A673 (cell line): ENCODE measurements around the gene CYP19A1. TPM values are rescaled to one million over a fixed set of nuclear protein-coding genes. Genes with fewer than 3 reads are reported as not detected.

Source experiments
- BruUV-seq: library from RNA; stranded (reverse); fragments of 400-500 nt; replicated peaks from 2 replicates; lab custom pipeline; 2021; lab: Mats Ljungman, UMichigan
- CTCF ChIA-PET: fragments of 300-600 bp; sonication (Branson Sonifier 250); formaldehyde crosslinking; loops from one replicate; lab custom pipeline; 2022; ENCODE audit warnings: antibody characterized with exemption; lab: Charles Lee
- POLR2A ChIA-PET: fragments of 300-600 bp; sonication (Branson Sonifier 250); formaldehyde crosslinking; loops from one replicate; lab custom pipeline; 2022; ENCODE audit warnings: antibody characterized with exemption; ENCODE audit not compliant: low non-redundant PET; lab: Charles Lee
- DNase-seq: peaks from one replicate; pipeline ENCODE4 v3.0.0-alpha.2; 2015; ENCODE audit warnings: low spot score
- H3K27ac ChIP-seq: fragments of 200-600 bp; sonication (generic); 2 replicates; pipeline ENCODE4 v1.5.1; 2016; ENCODE audit warnings: mixed run types, low read depth, mild to moderate bottlenecking, mixed read lengths, antibody characterized with exemption, low read length; ENCODE audit not compliant: poor library complexity, severe bottlenecking
- H3K27me3 ChIP-seq: fragments of 200-600 bp; sonication (generic); replicated peaks from 2 replicates; pipeline ENCODE4 v1.6.1; 2017; ENCODE audit warnings: mixed run types, low read depth, mild to moderate bottlenecking, mixed read lengths, antibody characterized with exemption, low read length; ENCODE audit not compliant: insufficient read depth, poor library complexity
- H3K36me3 ChIP-seq: fragments of 200-600 bp; sonication (generic); 2 replicates; pipeline ENCODE4 v1.6.1; 2016; ENCODE audit warnings: mixed run types, mild to moderate bottlenecking, mixed read lengths, antibody characterized with exemption, low read length; ENCODE audit not compliant: insufficient read depth, poor library complexity, severe bottlenecking
- H3K4me1 ChIP-seq: fragments of 200-600 bp; sonication (generic); 2 replicates; pipeline ENCODE4 v1.6.1; 2017; ENCODE audit warnings: mixed run types, mild to moderate bottlenecking, mixed read lengths, antibody characterized with exemption, low read length; ENCODE audit not compliant: insufficient read depth, poor library complexity, severe bottlenecking
- H3K4me3 ChIP-seq: fragments of 200-600 bp; sonication (generic); 2 replicates; pipeline ENCODE4 v1.5.1; 2016; ENCODE audit warnings: low read depth, mixed run types, mild to moderate bottlenecking, mixed read lengths, low read length; ENCODE audit not compliant: poor library complexity, severe bottlenecking
- H3K9me3 ChIP-seq: fragments of 200-600 bp; sonication (generic); 2 replicates; pipeline ENCODE4 v1.6.1; 2016; ENCODE audit warnings: mixed run types, low read depth, mild to moderate bottlenecking, mixed read lengths, antibody characterized with exemption, low read length; ENCODE audit not compliant: poor library complexity, severe bottlenecking
- EZH2 ChIP-seq: fragments of 200-600 bp; sonication (generic); IDR thresholded peaks from 2 replicates; pipeline ENCODE4 v1.6.1; 2017; ENCODE audit warnings: borderline replicate concordance, low read depth, mild to moderate bottlenecking, mixed read lengths, antibody characterized with exemption, low read length; ENCODE audit not compliant: poor library complexity, severe bottlenecking
- intact Hi-C: fragments of 100-400 bp; cut with micrococcal nuclease; formaldehyde crosslinking; loops from one replicate; pipeline ENCODE4 v1.10.0; 2022; ENCODE audit not compliant: unreplicated experiment
- total RNA-seq: library from RNA; stranded (reverse); gene quantifications from 2 replicates; pipeline ENCODE4 v1.2.3, GENCODE V29; 2021
- TF ChIP-seq, protein P1 (sequence below): fragments of 300-800, 200-600 bp; sonication (generic); conservative IDR thresholded peaks from 2 replicates; pipeline ENCODE4 v1.5.1; 2017; ENCODE audit warnings: low read depth, mild to moderate bottlenecking, antibody characterized with exemption, low read length, moderate library complexity, mixed read lengths

Gene CYP19A1
- total RNA-seq, 1 experiment from 2014 or later: 0.80 TPM

DNA sequence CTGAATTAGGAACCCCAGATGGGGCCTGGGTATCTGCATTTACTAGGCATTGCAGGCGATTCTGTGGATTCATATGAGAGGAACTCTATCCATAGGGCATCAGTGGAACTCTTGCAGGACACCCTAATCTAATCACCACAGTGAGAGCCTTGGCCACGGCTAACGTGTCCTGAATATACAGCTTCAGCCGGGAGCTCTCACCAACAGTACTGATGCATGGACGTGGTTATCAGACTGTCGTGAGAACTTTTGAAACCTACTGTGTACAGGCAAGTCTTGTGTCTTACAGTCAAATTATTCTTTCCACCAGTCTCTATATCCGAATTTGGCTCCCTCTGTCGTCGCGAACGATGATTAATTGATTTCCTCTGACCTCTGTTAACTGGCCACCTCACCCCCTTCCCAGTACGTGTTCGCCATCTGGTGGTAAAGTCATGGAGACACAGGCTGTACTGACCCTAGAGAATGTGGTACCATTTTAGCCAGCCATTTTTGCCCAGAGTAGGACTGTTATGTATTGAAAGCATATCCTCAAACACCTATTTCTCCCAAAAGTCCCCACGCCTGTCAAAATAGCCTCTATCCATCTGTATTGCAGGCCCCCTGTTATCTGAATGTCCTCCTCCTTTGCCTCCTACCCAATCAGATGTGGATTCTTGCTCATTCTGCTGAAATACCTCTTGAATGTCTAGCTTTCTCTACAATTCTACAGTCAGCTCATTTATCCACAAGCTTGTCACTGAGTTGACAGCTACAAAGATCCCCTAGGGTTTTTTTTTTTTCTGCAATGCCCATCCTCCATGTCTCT lies 42.8 kb upstream of the CYP19A1 start:
- Histone ChIP-seq H3K36me3 (no peaks in the 10 kb centered on the region), H3K27ac (no peak overlapping the region), H3K27me3 (no peaks in the 10 kb centered on the region), H3K4me3 (no peak overlapping the region), H3K4me1 (no peaks in the 10 kb centered on the region), H3K9me3 (no peaks in the 10 kb centered on the region)
- intact Hi-C loops: loop anchor here (1.0 to 5.0 kb wide), 3 partner anchors 100 to 217 kb away; no protein-coding TSS in a partner anchor
- peak; percentile 62 for DNase-seq
- BruUV-seq: no TSS peak
- POLR2A ChIA-PET: no interaction called here
- no peak for TF ChIP-seq EZH2
- TF ChIP-seq, protein P1, sequence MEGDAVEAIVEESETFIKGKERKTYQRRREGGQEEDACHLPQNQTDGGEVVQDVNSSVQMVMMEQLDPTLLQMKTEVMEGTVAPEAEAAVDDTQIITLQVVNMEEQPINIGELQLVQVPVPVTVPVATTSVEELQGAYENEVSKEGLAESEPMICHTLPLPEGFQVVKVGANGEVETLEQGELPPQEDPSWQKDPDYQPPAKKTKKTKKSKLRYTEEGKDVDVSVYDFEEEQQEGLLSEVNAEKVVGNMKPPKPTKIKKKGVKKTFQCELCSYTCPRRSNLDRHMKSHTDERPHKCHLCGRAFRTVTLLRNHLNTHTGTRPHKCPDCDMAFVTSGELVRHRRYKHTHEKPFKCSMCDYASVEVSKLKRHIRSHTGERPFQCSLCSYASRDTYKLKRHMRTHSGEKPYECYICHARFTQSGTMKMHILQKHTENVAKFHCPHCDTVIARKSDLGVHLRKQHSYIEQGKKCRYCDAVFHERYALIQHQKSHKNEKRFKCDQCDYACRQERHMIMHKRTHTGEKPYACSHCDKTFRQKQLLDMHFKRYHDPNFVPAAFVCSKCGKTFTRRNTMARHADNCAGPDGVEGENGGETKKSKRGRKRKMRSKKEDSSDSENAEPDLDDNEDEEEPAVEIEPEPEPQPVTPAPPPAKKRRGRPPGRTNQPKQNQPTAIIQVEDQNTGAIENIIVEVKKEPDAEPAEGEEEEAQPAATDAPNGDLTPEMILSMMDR: peak; percentile 77
- CTCF ChIA-PET: interaction anchor here (0.7 to 1.9 kb wide), 6 partner anchors 82 to 218 kb away, joined by 3 to 8 read pairs (median 3); no protein-coding TSS in a partner anchor

DNA sequence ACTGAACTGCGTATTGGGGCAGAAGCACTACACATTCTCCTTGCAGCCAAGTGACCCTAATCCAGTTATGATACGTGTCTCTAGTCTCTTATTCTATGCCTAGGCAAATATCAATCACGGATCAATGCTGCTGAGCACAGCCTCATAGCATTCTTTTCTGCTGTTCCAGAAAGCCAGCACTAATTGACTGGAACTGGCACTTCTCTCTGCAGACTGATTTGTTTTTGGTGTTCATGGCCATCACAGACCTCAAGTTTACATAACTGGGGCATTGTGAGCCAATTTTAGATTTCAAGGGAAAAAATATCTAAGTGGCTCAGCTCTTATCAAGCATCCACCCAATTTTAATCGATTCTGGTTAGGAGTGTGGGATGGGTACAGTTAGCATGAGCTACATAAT lies 41.0 kb upstream of the CYP19A1 start:
- no peak for DNase-seq
- Histone ChIP-seq H3K27me3 (no peaks in the 10 kb centered on the region), H3K4me1 (no peaks in the 10 kb centered on the region), H3K9me3 (no peaks in the 10 kb centered on the region), H3K27ac (no peak overlapping the region), H3K36me3 (no peaks in the 10 kb centered on the region), H3K4me3 (no peak overlapping the region)
- no TSS peak for BruUV-seq
- CTCF ChIA-PET: no interaction called here
- intact Hi-C loops: no loop called here
- POLR2A ChIA-PET: no interaction called here
- TF ChIP-seq, protein P1: no peak
- no peak for TF ChIP-seq EZH2

- DNase-seq: no peak
- Histone ChIP-seq H3K4me3 (no peak overlapping the region), H3K27ac (no peak overlapping the region), H3K9me3 (no peaks in the 10 kb centered on the region), H3K27me3 (no peaks in the 10 kb centered on the region), H3K36me3 (no peaks in the 10 kb centered on the region), H3K4me1 (no peaks in the 10 kb centered on the region)
- TF ChIP-seq EZH2: no peak
- TF ChIP-seq, protein P1: no peak
- CTCF ChIA-PET: no interaction called here
- POLR2A ChIA-PET: no interaction called here
- intact Hi-C loops: no loop called here
- no TSS peak for BruUV-seq
These were observed 40.0 kb upstream of the CYP19A1 start for GRCh38 chr15:51378406-51378805.
